ENCODE data around the gene MXRA8.

MXRA8 gene

GRCh38 chr1:1307261-1307922 is 51.0 kb downstream of the MXRA8 start:
- DNase-seq (ENCODE audit: low spot score) = no peak

DNA sequence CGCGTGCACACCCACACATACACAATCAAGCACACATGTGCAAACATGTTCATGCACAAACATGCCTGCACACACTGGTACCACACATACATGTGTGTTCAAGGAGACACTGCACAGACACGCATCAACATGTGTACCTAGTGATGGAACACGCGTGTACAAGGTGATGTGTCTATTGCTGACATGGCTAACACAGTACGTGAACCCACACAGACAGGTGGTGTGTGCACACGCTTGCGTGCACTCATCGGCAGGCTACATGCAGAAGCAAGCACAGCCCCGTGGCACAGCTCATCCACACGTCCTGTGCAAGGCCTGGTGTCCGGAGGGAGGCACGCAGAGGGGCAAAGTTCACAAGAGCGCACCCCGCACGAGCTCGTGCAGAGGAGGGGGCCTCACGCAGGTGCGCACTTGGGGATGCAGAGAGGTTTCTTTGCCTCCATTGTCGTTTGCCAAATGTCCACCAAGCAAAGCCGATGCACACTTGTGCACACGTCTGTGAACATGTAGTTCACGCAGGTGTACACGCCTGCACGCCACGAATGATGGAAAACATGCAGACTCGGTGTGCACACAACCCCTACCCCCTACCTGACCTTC is 51.6 kb downstream of the MXRA8 start:
- no peak for DNase-seq (ENCODE audit: low spot score)

GRCh38 chr1:1306070-1306660 is 52.2 kb downstream of the MXRA8 start:
- no peak for DNase-seq (ENCODE audit: low spot score)

- DNase-seq (ENCODE audit: low spot score) = peak; percentile 61
Observed at GRCh38 chr1:1305300-1306069, 52.9 kb downstream of the MXRA8 start.

DNA sequence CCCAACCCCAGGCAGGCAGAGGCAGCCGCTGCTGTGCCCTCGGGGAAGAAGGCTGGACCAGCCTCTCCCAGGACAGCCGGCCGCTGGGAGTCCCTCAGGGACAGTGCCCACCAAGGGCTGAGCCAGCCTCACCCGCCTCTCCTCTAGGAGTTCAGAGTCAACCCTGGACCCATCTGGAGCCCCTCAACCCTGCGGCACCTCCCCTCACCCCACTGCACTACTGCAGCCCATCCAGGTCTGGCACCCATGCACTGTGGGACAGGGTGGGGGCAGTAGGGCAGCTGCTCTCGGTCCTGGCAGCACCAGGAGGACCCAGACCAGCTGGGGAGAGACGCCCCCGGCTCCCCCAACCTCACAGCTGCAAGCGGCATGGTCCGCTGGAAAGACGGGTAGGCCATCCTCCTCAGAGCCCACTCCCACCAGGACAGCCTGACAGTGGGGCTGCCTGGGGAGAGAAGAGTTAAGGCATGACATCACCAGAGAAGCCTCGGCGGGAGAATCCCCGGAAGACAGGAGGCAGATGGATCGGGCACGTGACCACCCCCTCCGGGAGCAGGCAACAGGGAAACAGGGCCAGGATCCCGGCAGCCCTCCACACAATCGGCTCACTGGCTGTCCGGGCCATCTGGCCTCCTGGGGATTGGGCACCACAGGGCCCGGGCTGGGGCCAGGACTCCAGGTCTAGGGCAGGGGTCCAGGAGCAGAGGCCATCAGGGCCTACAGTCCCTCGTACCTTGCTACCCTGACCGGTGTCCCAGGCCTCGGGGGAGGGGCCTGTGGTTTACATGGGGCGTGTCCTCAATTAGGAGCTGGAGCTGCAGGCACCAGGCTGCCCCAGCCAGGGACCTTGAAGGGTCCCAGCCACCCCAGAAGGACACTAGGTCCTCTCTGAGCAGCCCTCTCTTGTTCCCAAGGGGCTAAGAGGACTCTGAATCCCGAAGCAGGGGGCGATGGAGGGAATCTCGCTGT is 53.7 kb downstream of the MXRA8 start:
- DNase-seq (ENCODE audit: low spot score) = no peak

GRCh38 chr1:1303736-1304135 is 54.6 kb downstream of the MXRA8 start:
- no peak for DNase-seq (ENCODE audit: low spot score)

GRCh38 chr1:1302951-1303509 is 55.3 kb downstream of the MXRA8 start:
- DNase-seq (ENCODE audit: low spot score) = no peak

All from germinal center (tissue), 1 donor.